Neutrophil (primary cell): ENCODE results near the gene UXT.

Source experiments
- H3K27ac ChIP-seq: fragments of 200-600 bp; sonication (generic); 2 replicates; pipeline ENCODE4 v1.5.1; 2016; ENCODE audit warnings: mild to moderate bottlenecking, moderate library complexity
- H3K27me3 ChIP-seq: fragments of 200-600 bp; sonication (generic); 2 replicates; pipeline ENCODE4 v1.6.0; 2016; ENCODE audit warnings: mild to moderate bottlenecking
- H3K36me3 ChIP-seq: fragments of 200-600 bp; sonication (generic); 2 replicates; pipeline ENCODE4 v1.5.1; 2017
- H3K4me1 ChIP-seq, 2 experiments: fragments of 200-600 bp in 1 of 2; sonication (generic) in 1 of 2; 1 replicate in 1 of 2; 2 replicates in 1 of 2; pipeline versions ENCODE4 v1.5.1 to v1.6.1; 2013 to 2016; ENCODE audit warnings: low read depth in 1 of 2, low read length in 1 of 2, mild to moderate bottlenecking in 1 of 2, moderate library complexity in 1 of 2; ENCODE audit not compliant: control insufficient read depth in 1 of 2, insufficient read depth in 1 of 2
- H3K4me3 ChIP-seq, 2 experiments: fragments of 200-600 bp in 1 of 2; sonication (generic) in 1 of 2; 1 replicate in 1 of 2; 2 replicates in 1 of 2; pipeline ENCODE4 v1.5.1; 2013 to 2016; ENCODE audit warnings: low read depth in 1 of 2, low read length in 1 of 2, mild to moderate bottlenecking in 1 of 2, moderate library complexity in 1 of 2
- H3K9me3 ChIP-seq: fragments of 200-600 bp; sonication (generic); 2 replicates; pipeline ENCODE4 v1.5.1; 2016
- TF ChIP-seq, protein P1 (sequence below): fragments of 200-600 bp; sonication (generic); IDR thresholded peaks from 2 replicates; pipeline ENCODE4 v1.5.1; 2016; ENCODE audit warnings: antibody characterized with exemption

Gene UXT

GRCh38 chrX:47646636-47647035, 12.3 kb downstream of the UXT start:
- Histone ChIP-seq H3K27me3 (no peaks in the 10 kb centered on the region), H3K4me3 (no peak overlapping the region), H3K27ac (no peak overlapping the region), H3K36me3 (no peaks in the 10 kb centered on the region), H3K4me1 (peaks cover 18 to 20% of the 10 kb centered on the region in 2 experiments), H3K9me3 (no peaks in the 10 kb centered on the region)
- TF ChIP-seq, protein P1, sequence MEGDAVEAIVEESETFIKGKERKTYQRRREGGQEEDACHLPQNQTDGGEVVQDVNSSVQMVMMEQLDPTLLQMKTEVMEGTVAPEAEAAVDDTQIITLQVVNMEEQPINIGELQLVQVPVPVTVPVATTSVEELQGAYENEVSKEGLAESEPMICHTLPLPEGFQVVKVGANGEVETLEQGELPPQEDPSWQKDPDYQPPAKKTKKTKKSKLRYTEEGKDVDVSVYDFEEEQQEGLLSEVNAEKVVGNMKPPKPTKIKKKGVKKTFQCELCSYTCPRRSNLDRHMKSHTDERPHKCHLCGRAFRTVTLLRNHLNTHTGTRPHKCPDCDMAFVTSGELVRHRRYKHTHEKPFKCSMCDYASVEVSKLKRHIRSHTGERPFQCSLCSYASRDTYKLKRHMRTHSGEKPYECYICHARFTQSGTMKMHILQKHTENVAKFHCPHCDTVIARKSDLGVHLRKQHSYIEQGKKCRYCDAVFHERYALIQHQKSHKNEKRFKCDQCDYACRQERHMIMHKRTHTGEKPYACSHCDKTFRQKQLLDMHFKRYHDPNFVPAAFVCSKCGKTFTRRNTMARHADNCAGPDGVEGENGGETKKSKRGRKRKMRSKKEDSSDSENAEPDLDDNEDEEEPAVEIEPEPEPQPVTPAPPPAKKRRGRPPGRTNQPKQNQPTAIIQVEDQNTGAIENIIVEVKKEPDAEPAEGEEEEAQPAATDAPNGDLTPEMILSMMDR, result no peak

DNA sequence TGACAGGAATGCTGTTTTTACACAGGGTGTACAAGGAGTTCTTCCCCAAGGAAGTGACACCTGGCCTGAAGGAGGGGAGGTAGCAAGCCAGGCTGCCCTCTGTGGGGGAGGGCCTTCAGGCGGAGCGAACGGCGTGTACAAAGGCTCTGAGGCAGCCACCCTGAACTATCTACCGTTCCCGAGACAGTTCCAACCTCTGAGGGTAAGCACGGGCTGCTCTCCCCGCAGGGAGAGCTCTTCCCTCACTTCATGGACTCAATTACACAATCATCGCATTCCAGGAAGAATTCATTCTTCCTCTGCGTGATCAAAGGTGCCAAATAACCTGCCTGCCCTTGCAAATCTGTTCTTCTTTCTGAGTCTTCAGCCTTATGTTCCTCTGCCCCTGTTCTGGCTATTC, 13.4 kb downstream of the UXT start:
- H3K36me3 ChIP-seq, result no peaks in the 10 kb centered on the region
- no peak overlapping the region for H3K27ac ChIP-seq
- no peaks in the 10 kb centered on the region for H3K27me3 ChIP-seq
- H3K4me1 ChIP-seq, result peaks cover 10 to 14% of the 10 kb centered on the region in 2 experiments
- H3K9me3 ChIP-seq, result no peaks in the 10 kb centered on the region
- TF ChIP-seq, protein P1, result no peak
- no peak overlapping the region for H3K4me3 ChIP-seq

- Histone ChIP-seq H3K4me3 (no peak overlapping the region), H3K27ac (no peak overlapping the region), H3K36me3 (no peaks in the 10 kb centered on the region), H3K9me3 (no peaks in the 10 kb centered on the region), H3K27me3 (no peaks in the 10 kb centered on the region), H3K4me1 (peaks cover 10 to 11% of the 10 kb centered on the region in 2 experiments)
- TF ChIP-seq, protein P1, result peak; percentile 30
These were observed 14.4 kb downstream of the UXT start for GRCh38 chrX:47644557-47645091.

- TF ChIP-seq, protein P1, result peak; percentile 24
- peaks cover 4% of the 10 kb centered on the region in 2 experiments for H3K4me1 ChIP-seq
- no peaks in the 10 kb centered on the region for H3K9me3 ChIP-seq
- no peaks in the 10 kb centered on the region for H3K27me3 ChIP-seq
- peak overlapping the region; percentile 18 for H3K27ac ChIP-seq
- no peaks in the 10 kb centered on the region for H3K36me3 ChIP-seq
- H3K4me3 ChIP-seq, result no peak overlapping the region
These were observed 15.1 kb downstream of the UXT start for GRCh38 chrX:47643926-47644325.

DNA sequence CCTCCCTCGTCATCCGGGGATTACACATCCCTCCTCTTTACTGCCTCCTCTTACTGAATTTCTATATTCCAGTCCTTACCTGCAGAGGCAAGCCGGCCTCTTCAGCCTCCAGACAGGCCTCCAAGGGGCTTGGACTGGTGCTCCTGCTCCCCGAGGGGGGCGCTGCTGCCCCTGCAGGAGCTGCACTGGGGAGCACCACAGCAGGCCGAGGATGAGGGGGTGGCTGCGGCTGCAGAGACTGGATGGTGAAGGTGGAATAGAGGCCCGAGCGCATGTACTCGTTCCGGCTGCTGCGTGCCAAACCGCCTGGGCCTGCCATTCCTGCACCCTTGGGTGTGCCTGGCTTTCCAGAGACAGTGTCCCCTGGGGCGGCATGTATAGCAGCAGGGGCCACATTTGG, 20.2 kb downstream of the UXT start:
- Histone ChIP-seq H3K36me3 (no peaks in the 10 kb centered on the region), H3K4me1 (peaks cover 28 to 31% of the 10 kb centered on the region in 2 experiments), H3K4me3 (no peak overlapping the region), H3K27me3 (no peaks in the 10 kb centered on the region), H3K9me3 (no peaks in the 10 kb centered on the region), H3K27ac (no peak overlapping the region)
- TF ChIP-seq, protein P1, result no peak
